ENCODE data around the gene BCAS3.

The BCAS3 gene

DNA sequence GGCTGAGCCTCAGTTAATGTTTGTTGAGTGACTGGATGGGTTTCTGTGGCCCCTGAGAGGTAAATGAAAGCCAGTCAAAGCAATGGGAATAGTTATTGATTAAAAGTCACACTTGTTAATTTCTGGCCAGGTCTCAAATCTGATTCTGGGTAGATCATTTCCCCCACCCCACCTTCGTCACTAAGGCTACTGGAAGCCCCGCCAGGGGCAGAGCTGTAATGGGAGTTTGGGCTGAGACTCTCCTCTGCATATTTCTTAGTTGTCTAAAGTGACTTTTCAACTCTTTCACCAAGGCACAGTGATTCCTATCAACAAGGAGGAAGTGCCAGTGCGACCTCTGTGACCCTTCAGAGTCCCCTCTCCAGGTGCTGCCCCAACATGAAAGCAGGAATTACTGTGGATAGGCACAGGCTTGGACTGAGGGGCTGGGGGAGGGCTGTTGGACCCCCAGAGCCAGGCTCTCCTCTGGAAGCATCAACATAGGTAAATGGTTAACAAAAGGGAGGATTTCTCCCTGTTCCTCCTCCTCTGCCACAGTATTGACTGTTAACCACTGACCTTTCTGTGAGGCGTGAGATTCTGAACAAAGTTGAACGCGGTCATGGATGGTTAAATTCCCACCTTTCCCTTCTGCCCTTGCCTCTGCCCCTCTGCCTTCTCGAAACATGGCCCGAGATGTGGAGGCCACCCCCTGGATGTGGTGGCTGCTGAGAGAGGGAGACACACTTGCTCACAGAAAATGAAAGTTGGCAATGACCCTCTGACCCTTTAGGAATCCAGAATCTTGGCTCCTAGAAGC is 701.2 kb downstream of the BCAS3 start:
- DNase-seq, result no peak

DNA sequence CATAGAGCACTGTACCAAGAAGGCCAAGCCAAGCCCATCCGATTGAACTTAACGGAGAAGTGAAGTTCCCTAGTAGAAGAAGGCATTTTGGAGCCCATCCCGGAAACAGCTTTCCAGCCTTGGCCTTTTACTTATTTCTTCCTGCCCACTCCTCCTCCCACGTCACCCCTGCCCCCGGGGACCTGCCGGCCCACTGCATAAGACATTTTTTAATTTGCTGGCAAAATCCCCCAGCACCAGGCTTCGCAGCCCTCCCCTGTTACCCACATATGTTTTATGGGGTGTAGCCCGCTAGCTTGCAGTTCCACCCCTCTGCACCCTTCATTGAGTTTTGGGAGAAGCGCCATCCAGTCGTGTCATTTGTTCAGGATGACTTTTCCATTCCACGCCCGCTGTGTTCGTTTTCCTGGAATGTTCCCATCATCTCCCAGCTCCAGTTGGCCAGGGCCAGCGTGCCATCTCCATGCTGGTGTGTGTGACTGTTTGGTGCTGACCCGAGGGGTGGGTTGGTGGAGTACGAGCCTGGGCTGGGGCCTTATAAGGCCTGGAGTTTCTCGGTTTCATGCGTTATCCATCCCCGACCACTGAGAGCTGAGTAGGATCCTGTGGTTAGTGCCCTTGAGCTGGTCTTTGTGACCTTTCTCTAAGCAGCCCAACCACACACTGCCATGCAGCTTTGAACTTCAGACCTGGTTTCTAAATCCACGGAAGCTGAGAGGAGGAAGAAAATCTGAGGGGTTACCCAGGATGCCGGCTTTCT is 702.0 kb downstream of the BCAS3 start:
- no peak for DNase-seq

DNA sequence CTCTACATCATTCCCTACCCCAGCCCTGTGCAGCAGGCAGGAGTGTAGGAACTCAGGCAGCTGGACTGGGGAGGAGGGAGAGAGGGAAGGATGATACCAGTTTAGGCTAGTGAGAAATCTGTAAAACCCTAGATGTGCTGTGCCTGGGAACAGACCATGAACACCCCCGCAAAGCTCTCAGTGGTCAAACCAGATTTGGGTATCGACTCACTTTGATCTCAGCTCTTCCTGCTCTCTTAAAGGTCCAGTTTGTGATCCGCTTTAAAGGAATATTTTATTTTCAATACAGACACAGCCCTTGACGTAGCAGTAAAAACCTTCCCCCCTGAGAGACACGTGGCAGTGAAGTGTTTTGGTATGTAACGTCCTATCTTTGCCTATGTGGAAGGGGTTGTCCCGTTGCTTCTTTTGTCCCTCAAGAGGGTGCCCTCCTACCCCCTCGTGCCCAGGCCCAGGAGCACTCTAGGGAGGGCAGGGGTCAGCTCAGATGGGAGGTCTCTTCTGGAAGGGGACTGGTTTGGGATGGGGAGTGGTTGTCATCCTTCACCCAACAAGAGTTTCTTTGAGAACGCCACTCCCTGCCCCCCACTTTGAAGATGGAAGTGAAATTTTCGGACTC is 702.7 kb downstream of the BCAS3 start:
- DNase-seq, result no peak

DNA sequence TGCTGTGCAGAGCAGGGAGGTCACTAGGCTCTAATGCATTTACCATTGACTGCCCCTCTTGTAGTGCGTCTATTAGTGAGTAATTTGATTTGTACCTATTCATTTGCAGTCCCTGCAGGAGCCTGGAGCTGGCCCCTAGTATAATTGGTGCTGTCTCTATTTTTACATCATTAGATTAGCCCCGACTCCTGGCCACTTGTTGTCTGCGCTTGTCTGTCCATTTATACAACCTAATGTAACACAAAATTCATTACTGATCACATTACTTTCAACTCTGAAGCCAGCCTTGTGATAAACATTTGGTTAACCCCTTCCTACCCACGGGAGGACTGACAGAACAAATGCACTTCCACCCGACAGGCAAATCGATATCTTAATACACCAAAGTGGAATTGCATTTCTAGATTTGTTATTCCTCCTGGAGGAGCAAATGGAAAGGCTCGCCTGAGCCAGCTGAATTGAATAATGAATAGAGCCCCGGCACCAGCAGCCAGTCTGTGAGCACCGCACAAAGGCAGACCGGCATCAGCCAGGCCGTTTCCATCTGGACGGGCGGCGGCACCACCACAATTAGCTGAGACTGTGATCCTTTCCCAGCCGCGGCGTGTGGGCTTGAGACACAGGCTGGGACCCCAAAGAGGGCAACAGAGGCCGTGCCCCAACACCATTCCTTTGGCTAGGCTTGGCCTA is 703.3 kb downstream of the BCAS3 start:
- no peak for DNase-seq

DNA sequence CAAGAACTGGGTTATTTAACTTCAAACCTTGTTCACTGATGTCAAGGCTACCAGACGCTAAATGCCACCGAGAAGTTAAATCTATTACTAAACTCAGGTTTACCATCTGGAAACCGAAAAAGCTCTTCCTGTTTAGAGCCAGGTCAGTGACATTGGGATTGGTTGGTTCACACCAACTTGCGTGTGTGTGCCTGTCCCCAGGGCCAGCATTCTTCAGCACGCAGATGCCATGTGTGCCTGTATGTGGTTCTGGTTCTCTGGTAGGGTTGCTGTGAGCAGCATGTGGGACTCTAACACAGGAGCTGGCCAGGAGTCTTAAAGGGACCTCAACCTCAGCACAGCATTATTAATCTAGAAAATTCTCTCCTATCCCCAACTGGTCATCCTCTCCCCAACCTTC is 703.9 kb downstream of the BCAS3 start:
- DNase-seq, result no peak

DNA sequence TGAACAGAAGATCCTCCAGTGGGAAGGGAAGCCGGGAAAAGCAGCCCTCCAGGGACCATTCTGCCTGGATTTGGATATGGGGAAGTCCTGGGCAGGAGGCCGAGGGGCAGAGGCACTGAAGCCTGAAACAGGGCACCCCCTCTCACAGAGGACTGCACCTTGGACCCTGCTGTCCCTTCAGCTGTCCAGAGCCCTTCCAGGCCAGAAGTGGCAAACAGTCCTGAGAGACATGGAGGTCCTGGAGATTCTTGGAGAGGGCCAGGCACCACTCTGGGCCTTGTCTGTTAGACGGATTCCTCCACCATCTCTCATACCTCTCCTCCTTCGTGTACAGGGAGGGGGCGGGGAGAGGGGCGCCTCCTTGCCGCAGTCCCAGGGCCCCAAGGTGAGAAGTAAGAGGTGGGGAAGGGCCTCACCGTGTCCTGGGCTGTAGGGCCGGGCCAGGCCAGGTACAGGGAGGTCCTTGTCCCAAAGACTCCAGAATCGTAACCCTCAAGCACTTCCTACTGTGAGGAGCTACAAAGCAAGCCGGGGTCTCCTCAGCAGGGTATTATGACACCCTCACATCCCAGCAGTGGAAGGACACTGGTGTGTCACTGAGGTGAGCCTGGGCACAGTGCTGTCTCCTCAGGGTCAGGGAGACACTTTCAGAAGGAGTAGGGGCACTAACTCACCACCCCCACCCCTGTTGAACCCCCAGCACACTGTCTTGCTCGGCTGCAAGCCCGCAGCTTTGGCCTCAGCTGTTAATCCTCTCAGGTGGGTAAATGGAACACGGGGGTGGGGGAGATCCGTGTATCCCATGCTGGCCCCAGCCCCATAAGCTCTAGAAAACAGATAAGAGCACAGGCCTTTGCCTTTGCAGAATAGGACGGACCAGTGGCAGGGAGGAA is 705.4 kb downstream of the BCAS3 start:
- DNase-seq, result no peak

DNA sequence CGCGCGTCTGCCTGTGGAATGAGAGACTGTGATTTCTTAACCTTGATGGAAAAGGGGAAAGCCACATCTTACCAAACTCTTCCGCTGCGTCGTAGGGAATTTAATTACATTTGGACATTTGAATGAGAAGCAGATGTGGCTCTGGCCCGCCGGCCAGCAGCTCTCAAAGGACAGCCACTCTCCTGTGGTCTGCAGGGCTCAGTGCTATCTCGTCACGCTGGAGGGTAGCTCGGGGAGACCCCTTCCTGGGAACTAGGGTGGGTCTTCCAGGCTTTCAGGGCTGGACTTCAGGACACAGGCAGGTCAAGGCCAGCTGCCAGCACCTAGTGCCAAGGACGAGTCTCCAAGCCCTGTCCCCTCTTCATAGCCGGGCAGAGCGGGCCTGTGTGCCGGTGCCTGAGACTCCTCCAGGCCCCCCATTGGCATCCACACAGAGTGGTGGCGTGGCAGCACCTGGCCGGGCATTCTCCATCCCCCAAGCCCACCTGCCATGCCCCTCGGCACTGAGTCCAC is 706.1 kb downstream of the BCAS3 start:
- DNase-seq, result no peak

DNA sequence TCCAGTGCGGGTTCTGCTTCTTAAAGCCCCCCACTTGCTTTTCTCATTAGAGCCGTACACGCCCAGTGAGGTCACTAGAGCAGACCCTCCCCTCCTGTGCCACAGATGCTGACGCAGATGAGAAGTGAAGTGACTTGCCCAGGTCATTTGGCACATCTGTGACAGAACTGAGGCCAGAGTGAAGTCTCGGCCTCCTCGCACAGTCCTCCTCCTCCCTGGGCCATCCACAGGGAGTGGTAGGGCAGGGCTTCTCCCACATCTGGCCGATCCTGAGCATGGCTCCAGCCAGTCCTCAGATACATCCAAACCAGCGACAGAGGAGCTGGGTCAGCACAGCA is 706.7 kb downstream of the BCAS3 start:
- DNase-seq, result no peak

DNA sequence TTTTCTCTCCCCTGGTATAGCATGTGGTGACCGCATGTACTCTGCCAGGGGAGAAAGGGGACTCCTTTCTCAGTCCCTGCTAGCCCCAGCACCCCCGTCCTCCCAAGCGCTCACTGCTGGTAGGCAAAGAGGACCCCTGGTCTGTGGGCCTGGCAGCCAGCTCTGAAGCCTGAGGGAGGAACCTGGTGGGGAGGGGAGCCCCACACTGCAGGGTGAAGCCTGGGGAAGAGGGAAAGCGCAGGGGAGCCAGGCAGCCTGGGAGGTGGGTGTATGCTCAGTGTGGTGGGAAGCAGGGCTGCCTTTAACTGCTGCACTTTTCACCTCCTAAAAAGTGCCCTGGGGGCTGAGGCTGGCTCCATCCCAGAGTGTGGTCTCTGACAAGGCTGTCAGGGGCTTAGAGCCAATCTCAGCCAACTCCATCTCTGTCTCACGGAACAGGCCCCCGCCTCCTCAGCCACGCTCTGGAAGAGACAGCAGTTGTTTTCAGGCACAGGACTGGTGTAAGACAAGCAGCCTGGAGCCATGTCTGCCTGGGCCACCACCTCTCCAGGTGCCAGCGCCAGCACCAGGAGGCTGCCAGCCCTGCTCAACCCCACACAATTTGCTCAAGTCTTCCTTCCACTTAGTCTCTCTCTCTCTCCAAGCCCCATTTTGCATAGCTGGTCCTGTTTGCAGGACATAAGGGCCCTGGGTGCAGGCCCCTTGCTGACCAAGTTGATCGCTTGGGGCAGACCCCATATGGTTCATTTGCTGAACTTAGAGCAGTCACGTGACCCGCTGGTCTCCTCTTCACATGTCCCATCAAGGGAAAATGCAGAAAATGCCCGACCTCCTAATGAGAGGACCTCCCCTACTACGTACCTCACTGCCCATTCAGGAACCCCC is 707.3 kb downstream of the BCAS3 start:
- no peak for DNase-seq

DNA sequence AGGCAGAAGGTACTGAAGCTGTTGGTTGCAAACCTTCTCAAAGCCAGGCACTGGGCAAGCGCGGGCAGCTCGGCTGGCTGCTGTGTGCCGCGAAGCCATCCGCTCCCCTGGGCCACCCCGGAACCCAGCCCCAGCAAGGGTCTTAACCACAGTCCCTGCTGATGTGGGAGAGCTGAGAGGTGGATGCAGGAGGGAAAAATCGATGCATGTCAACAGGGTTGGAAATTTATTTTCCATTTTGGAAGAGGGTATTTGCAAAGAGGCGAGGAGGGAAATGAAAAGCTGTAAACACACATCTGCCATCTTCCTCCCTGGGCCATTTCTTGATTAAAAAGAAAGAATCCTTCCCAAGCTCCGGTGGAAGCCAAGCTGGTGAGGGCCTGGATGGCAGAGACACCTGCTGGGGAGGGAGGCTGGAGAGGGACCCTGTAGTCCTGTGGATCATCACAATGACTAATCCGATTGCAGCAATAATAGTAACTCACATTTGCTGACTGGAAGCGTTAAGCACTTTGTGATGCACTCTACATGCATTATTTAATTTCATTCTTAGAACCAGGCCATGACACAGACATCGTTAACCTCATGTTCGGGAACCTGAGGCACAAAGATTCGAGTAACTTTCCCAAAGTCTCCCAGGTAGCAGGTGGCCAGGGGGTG is 708.1 kb downstream of the BCAS3 start:
- DNase-seq, result no peak

DNA sequence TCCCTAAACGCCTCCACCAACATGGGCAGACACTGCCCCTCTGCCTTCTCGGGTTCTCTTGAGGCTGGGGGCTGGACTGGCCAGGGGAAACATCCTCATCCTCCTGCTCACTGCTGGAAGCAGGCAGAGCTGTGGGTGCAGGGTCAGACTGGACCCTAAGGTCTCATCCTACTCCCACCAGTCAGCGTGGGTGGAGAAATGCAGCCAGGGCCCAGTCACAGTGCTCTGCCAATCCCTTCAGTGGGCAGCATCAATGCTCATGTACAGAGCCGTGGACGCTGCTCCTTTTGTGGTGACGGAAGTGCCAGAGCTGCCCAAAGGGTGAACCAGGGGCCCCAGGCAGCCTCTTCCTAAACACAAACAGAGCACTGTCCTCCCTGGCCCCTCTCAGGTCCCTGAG is 708.6 kb downstream of the BCAS3 start:
- no peak for DNase-seq

DNA sequence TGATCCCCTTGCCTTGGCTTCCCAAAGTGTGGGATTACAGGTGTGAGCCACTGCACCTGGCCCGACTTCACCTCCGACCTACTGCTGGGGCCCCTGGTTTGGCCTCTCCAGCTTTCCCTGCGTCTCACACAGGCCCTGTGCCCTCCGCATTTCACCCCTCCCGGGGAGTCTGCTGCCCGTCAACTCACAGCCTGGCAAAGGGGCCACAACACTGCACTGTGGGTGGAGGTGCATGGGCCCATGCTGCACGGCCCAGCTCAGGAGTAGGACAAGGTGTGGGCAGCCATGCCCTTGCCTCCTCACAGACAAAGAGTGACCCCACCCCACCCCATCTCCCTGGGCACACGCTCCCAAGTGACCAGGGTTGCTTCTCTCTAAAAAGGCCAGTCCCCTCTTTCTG is 709.4 kb downstream of the BCAS3 start:
- no peak for DNase-seq

DNA sequence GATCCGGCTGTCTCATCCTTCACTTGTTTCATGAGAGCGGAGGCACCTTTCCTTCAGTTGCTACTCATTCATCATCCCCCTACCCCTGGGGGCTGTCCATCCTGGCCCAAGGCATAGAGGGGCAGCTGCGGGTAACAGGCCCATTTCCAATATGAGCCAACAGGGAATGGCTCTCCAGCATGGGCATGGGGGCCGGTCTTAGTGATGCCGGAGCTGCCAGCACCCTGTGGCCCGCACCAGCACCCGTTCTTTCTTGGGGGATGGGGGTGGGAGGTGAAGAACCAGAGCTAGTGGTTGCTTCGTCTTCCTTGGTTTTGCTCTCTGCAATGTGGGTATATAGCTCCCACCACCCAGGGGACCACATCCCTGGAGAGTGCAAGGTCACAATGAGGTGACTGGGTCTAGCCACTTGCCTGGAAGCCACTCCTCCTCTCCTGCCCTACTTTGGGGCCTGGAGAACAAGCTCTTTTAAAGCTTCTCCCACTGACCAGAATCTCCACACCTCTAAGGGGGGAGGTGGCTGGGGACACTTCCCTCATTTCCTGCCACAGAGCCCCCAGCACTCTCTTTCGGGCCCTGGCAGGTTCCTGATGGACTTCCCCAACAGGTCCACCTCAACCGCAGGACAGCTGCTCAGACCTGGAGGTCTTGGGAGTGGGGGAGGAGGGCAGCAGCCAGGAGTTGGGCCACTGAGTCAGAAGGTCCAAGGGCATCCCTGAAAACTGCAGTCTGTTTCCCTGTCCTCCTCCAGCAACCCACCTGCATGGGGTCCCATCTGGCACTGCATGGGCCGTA is 710.1 kb downstream of the BCAS3 start:
- no peak for DNase-seq

DNA sequence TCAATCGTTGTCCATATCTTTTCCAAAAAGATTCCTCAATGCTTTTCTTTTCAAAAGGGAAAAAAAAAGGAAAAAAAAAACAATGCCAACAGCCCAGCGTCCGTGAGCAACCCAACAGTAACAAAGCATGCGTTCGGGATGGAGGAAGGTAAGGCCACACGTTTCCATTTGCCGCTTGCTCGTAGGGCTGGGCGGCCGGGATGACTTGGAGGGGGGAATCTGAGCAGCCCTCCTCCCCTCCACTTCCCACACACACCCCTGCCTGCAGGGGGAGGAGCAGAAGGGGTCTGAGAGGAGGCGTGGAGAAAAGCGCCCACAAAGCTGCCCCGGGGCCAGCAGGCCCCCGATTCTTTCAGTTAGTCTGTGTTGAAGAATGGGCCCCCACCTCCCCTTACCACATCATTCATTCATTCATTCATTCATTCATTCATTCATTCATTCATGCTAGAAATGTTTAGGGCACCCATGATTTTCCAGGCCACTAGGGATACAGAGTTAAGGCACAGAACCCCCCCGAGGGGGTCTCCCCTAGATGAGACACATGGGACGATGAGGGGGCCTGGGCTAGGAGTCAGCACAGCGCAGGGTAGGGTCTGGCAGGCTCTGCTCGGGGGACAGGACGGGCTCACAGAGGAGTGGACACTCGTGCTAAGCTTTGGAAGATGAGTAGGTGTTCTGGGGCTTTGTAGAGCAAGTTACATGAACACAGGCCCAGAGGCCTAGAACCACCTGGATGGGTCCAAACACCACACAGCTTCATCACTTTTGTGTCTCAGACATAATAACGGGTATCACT is 711.1 kb downstream of the BCAS3 start:
- no peak for DNase-seq

DNA sequence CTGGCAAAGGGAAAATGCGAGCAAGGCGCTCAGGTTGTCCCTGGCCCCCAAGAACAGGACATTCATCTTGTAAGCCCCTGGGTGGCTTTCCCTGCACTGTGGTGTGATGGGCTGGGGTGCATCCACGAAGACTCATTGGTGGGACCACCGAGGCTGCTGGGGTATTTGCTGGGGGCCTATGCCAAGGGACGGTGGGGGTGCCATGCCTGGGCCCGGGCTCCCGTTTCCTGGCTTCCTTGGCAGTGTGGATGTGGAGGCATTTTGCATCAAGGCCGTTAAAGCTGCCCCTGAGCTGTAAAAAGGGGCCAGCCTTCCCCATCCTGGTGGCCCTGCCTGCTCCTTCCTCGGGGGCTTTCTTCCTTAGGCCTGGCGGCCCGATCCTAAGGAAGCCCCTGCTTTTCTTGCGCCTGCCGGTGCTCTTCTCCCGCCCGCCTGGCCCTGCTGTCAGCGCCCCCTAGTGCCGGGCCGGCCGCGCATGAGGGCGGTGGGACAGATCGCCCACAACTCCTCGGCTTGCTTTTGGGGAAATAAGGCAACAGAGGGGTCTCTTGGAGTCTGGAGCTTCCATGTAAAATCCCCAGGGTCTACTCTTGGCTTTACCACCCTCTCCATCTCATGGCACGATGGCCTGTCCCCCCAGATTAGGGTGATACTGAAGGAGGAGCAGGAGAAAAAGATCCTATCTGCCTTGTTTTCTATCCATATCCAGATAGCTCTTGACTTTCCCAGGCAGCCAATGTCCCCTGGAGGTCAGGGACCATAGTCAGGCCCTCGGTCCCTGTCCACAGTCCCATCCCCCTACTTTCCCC is 712.2 kb downstream of the BCAS3 start:
- DNase-seq, result peak in 1 of 2 donors; percentile 21

DNA sequence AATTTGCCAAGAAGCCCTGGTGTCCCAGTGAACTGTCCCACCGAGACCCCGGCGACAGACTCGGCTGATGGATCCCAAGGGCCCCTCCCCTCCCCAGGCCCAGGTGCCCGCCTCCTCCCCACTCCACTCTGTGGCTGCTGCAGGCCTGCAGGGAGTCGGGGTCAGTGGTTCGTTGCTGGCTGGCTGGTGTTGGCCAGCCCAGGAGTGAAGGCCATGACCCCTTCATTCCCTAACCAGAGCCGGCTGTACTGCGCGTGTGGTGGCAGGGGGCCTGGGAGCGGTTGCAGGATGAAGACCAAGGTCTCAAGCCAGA is 712.8 kb downstream of the BCAS3 start:
- no peak for DNase-seq

DNA sequence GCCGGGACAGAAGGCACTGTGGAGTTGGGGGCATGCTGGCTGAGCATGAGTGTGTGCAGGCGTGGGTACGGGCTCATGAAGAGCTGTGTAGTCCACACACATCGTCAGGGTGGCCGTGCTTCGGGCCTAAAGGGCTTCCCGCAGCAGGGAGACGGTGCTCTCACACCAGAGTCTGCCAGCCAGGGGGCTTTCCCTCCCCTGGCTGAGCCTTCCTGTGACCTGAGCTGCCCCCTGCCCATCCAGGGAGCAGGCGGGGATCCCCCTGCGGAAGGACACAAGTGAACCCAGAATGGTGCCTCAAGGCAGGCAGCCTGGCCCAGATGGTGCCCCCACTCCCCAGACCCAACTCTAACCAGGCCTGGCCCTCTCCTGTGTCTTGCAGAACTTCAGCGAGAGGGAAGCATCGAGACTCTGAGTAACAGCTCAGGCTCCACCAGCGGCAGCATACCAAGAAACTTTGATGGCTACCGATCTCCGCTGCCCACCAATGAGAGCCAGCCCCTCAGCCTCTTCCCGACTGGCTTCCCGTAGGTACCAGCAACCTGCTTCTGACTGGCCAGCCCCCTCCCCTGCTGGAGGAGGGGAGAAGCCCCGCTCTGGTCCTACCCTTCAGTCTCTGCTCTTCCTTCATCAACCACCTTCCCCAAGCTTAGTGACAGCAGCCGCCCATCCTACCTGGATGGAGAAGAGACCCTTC is 714.1 kb downstream of the BCAS3 start:
- DNase-seq, result no peak

Measured in hippocampal formation (tissue), 2 donors.